DOHH2 (cell line): ENCODE results near the gene PPP2R3A.

Experiments used
- H3F3A ChIP-seq: fragments of 200-600 bp; sonication (generic), shearing (Covaris generic); 2 replicates; pipeline ENCODE4 v1.6.0; 2016; ENCODE audit warnings: antibody characterized with exemption, mild to moderate bottlenecking; ENCODE audit not compliant: control insufficient read depth, insufficient read depth
- H3K27ac ChIP-seq: fragments of 200-600 bp; sonication (generic); 2 replicates; pipeline ENCODE4 v1.5.1; 2014; ENCODE audit warnings: low read depth, mild to moderate bottlenecking, low read length, moderate library complexity
- H3K27me3 ChIP-seq: fragments of 200-600 bp; sonication (generic); 2 replicates; pipeline ENCODE4 v1.6.1; 2014; ENCODE audit warnings: mild to moderate bottlenecking, low read length, mixed read lengths; ENCODE audit not compliant: control insufficient read depth
- H3K36me3 ChIP-seq: fragments of 200-600 bp; sonication (generic); 2 replicates; pipeline ENCODE4 v1.6.1; 2014; ENCODE audit warnings: mild to moderate bottlenecking, low read length, moderate library complexity, mixed read lengths; ENCODE audit not compliant: control insufficient read depth
- H3K4me1 ChIP-seq: fragments of 200-600 bp; sonication (generic); 2 replicates; pipeline ENCODE4 v1.6.1; 2014; ENCODE audit warnings: mild to moderate bottlenecking, low read length, mixed read lengths; ENCODE audit not compliant: control insufficient read depth
- H3K4me2 ChIP-seq: fragments of 200-600 bp; sonication (generic); 2 replicates; pipeline ENCODE4 v1.6.0; 2014; ENCODE audit warnings: mild to moderate bottlenecking, low read length, moderate library complexity
- H3K4me3 ChIP-seq: fragments of 200-600 bp; sonication (generic); 2 replicates; pipeline ENCODE4 v1.5.1; 2014; ENCODE audit warnings: mild to moderate bottlenecking, low read length, mixed read lengths
- H3K79me2 ChIP-seq: fragments of 200-600 bp; sonication (generic); 2 replicates; pipeline ENCODE4 v1.6.1; 2014; ENCODE audit warnings: mild to moderate bottlenecking, low read length, mixed read lengths; ENCODE audit not compliant: control insufficient read depth
- H3K9me2 ChIP-seq: fragments of 200-600 bp; sonication (generic); replicated peaks from 2 replicates; pipeline ENCODE4 v1.6.1; 2014; ENCODE audit warnings: mild to moderate bottlenecking, low read length, mixed read lengths; ENCODE audit not compliant: control insufficient read depth
- H3K9me3 ChIP-seq: fragments of 200-600 bp; sonication (generic); 2 replicates; pipeline ENCODE4 v1.6.1; 2014; ENCODE audit warnings: antibody characterized with exemption, low read length, mixed read lengths; ENCODE audit not compliant: control insufficient read depth, insufficient read depth
- H4K20me1 ChIP-seq: fragments of 200-600 bp; sonication (generic); 2 replicates; pipeline ENCODE4 v1.6.0; 2014; ENCODE audit warnings: low read depth, mild to moderate bottlenecking, antibody characterized with exemption, low read length, moderate library complexity; ENCODE audit not compliant: control insufficient read depth, insufficient read depth
- CTCF ChIP-seq: fragments of 200-600 bp; sonication (generic); IDR thresholded peaks from one replicate; pipeline ENCODE4 v1.5.1; 2014; ENCODE audit warnings: antibody characterized with exemption, mild to moderate bottlenecking, low read depth, low read length; ENCODE audit not compliant: poor library complexity, severe bottlenecking
- EZH2phosphoT487 ChIP-seq: fragments of 200-600 bp; sonication (generic); IDR thresholded peaks from 2 replicates; pipeline ENCODE4 v1.6.1; 2017; ENCODE audit warnings: borderline replicate concordance, mild to moderate bottlenecking, antibody characterized with exemption, low read length, moderate library complexity, mixed read lengths

The PPP2R3A gene

GRCh38 chr3:136149667-136150066 is 184.1 kb downstream of the PPP2R3A start:
- Histone ChIP-seq H3F3A (peaks cover 13% of the 10 kb centered on the region; the same call in 1 of the 2 replicates), H4K20me1 (peaks cover 46% of the 10 kb centered on the region; the same call in 1 of the 2 replicates), H3K79me2 (peaks cover 70% of the 10 kb centered on the region), H3K9me2 (no peaks in the 10 kb centered on the region), H3K9me3 (no peaks in the 10 kb centered on the region), H3K4me1 (no peaks in the 10 kb centered on the region), H3K4me2 (no peak overlapping the region), H3K27ac (no peak overlapping the region), H3K4me3 (no peak overlapping the region), H3K27me3 (no peaks in the 10 kb centered on the region), H3K36me3 (peaks cover 54% of the 10 kb centered on the region)
- TF ChIP-seq CTCF (no peak), EZH2phosphoT487 (no peak)

- no peaks in the 10 kb centered on the region for H3K4me1 ChIP-seq
- no peaks in the 10 kb centered on the region for H3K9me2 ChIP-seq
- H3K4me2 ChIP-seq: no peak overlapping the region
- no peaks in the 10 kb centered on the region for H3K9me3 ChIP-seq
- H3F3A ChIP-seq: peaks cover 7% of the 10 kb centered on the region; the same call in 1 of the 2 replicates
- TF ChIP-seq EZH2phosphoT487 (no peak), CTCF (no peak)
- peaks cover 54% of the 10 kb centered on the region for H3K36me3 ChIP-seq
- peaks cover 54% of the 10 kb centered on the region for H4K20me1 ChIP-seq
- no peak overlapping the region for H3K27ac ChIP-seq
- H3K4me3 ChIP-seq: no peak overlapping the region
- H3K27me3 ChIP-seq: no peaks in the 10 kb centered on the region
- H3K79me2 ChIP-seq: peaks cover 85% of the 10 kb centered on the region
Measured at GRCh38 chr3:136151219-136151618, 185.7 kb downstream of the PPP2R3A start.

GRCh38 chr3:136152176-136152843 is 186.8 kb downstream of the PPP2R3A start:
- no peak overlapping the region for H3K4me2 ChIP-seq
- H3K9me2 ChIP-seq: no peaks in the 10 kb centered on the region
- H3K9me3 ChIP-seq: no peaks in the 10 kb centered on the region
- H4K20me1 ChIP-seq: peaks cover 54% of the 10 kb centered on the region
- H3K79me2 ChIP-seq: peaks cover 92% of the 10 kb centered on the region
- H3K4me3 ChIP-seq: no peak overlapping the region
- TF ChIP-seq CTCF: no peak
- TF ChIP-seq EZH2phosphoT487: no peak
- peaks cover 51% of the 10 kb centered on the region for H3K36me3 ChIP-seq
- peaks cover 3% of the 10 kb centered on the region; the same call in 1 of the 2 replicates for H3F3A ChIP-seq
- no peaks in the 10 kb centered on the region for H3K27me3 ChIP-seq
- H3K4me1 ChIP-seq: no peaks in the 10 kb centered on the region
- H3K27ac ChIP-seq: no peak overlapping the region
